ENCODE results near the gene RIPK1.
A peak's percentile ranks its signal among the peaks of the same experiment; 100 is the strongest.
"Not testable (repeated sequence)": the region's sequence is repeated elsewhere in the genome, so short reads cannot be mapped to it uniquely, and the experiment has no call there.

The RIPK1 gene

GRCh38 chr6:3068329-3069214 is at the start of gene RIPK1:
TSS of gene RIPK1 (plus strand) at chr6:3068494. CDS start at chr6:3076824, 8,330 bp downstream.
- Histone ChIP-seq H3K9ac (ENCODE audit: low read length) (peak within 1 kb of the TSS; percentile 92), H3K9me2 (replicated peaks; ENCODE audit: insufficient read depth, low read length) (no peaks in the 10 kb centered on the region), H4K20me1 (ENCODE audit: low read depth, low read length) (no peaks in the 10 kb centered on the region), H3K4me2 (ENCODE audit: low read depth, low read length, poor library complexity, severe bottlenecking) (peak within 1 kb of the TSS; percentile 75), H3K27ac (ENCODE audit: low read depth, low read length) (peak within 1 kb of the TSS; percentile 91), H3K27me3 (ENCODE audit: low read length) (no peaks in the 10 kb centered on the region), H3F3A (ENCODE audit: insufficient read depth) (peaks cover 45% of the 10 kb centered on the region), H2AFZ (ENCODE audit: low read depth, low read length, severe bottlenecking) (peak within 1 kb of the TSS; percentile 87), H3K4me3 (ENCODE audit: insufficient read depth, low read length, poor library complexity, severe bottlenecking) (peak within 1 kb of the TSS; percentile 63), H3K36me3 (ENCODE audit: low read length) (no peaks in the 10 kb centered on the region), H3K9me3 (ENCODE audit: insufficient read depth, low read length) (no peaks in the 10 kb centered on the region), H3K79me2 (ENCODE audit: insufficient read depth, low read length) (peaks cover 42% of the 10 kb centered on the region)
- TF ChIP-seq CTCF (IDR thresholded peaks at IDR 0.05; ENCODE audit: insufficient read depth, low read length, poor library complexity, severe bottlenecking): peak; percentile 45
- TF ChIP-seq EZH2phosphoT487 (conservative IDR thresholded peaks at IDR 0.05; ENCODE audit: low read length): no peak

- Histone ChIP-seq H3K4me3 (ENCODE audit: insufficient read depth, low read length, poor library complexity, severe bottlenecking) (no peak overlapping the region), H3K9me3 (ENCODE audit: insufficient read depth, low read length) (no peaks in the 10 kb centered on the region), H3K9me2 (replicated peaks; ENCODE audit: insufficient read depth, low read length) (no peaks in the 10 kb centered on the region), H2AFZ (ENCODE audit: low read depth, low read length, severe bottlenecking) (no peak overlapping the region), H3K27ac (ENCODE audit: low read depth, low read length) (peak overlapping the region; percentile 24; the same call in 1 of the 2 replicates), H3K27me3 (ENCODE audit: low read length) (no peaks in the 10 kb centered on the region), H3K79me2 (ENCODE audit: insufficient read depth, low read length) (peaks cover 40% of the 10 kb centered on the region), H4K20me1 (ENCODE audit: low read depth, low read length) (no peaks in the 10 kb centered on the region), H3K4me2 (ENCODE audit: low read depth, low read length, poor library complexity, severe bottlenecking) (peak overlapping the region; percentile 4), H3K9ac (ENCODE audit: low read length) (no peak overlapping the region), H3F3A (ENCODE audit: insufficient read depth) (peaks cover 38% of the 10 kb centered on the region), H3K36me3 (ENCODE audit: low read length) (peaks cover 10% of the 10 kb centered on the region; the same call in 1 of the 2 replicates)
- TF ChIP-seq EZH2phosphoT487 (conservative IDR thresholded peaks at IDR 0.05; ENCODE audit: low read length) (no peak), CTCF (IDR thresholded peaks at IDR 0.05; ENCODE audit: insufficient read depth, low read length, poor library complexity, severe bottlenecking) (no peak)
Measured at GRCh38 chr6:3019065-3019464, 49.2 kb upstream of the RIPK1 start.

GRCh38 chr6:3019749-3020320 is 48.5 kb upstream of the RIPK1 start:
- Histone ChIP-seq H3K36me3 (ENCODE audit: low read length) (peaks cover 10% of the 10 kb centered on the region; the same call in 1 of the 2 replicates), H3F3A (ENCODE audit: insufficient read depth) (peaks cover 42% of the 10 kb centered on the region), H4K20me1 (ENCODE audit: low read depth, low read length) (no peaks in the 10 kb centered on the region), H3K9me3 (ENCODE audit: insufficient read depth, low read length) (no peaks in the 10 kb centered on the region), H3K27me3 (ENCODE audit: low read length) (no peaks in the 10 kb centered on the region), H3K79me2 (ENCODE audit: insufficient read depth, low read length) (peaks cover 45% of the 10 kb centered on the region), H3K9me2 (replicated peaks; ENCODE audit: insufficient read depth, low read length) (no peaks in the 10 kb centered on the region), H2AFZ (ENCODE audit: low read depth, low read length, severe bottlenecking) (no peak overlapping the region), H3K4me3 (ENCODE audit: insufficient read depth, low read length, poor library complexity, severe bottlenecking) (no peak overlapping the region), H3K9ac (ENCODE audit: low read length) (no peak overlapping the region), H3K27ac (ENCODE audit: low read depth, low read length) (peak overlapping the region; percentile 24; the same call in 1 of the 2 replicates), H3K4me2 (ENCODE audit: low read depth, low read length, poor library complexity, severe bottlenecking) (peak overlapping the region; percentile 23)
- no peak for TF ChIP-seq CTCF (IDR thresholded peaks at IDR 0.05; ENCODE audit: insufficient read depth, low read length, poor library complexity, severe bottlenecking)
- no peak for TF ChIP-seq EZH2phosphoT487 (conservative IDR thresholded peaks at IDR 0.05; ENCODE audit: low read length)

- not testable (repeated sequence) for H4K20me1 ChIP-seq (ENCODE audit: low read depth, low read length); H3K27me3 ChIP-seq (ENCODE audit: low read length); H2AFZ ChIP-seq (ENCODE audit: low read depth, low read length, severe bottlenecking); H3K36me3 ChIP-seq (ENCODE audit: low read length); H3K4me3 ChIP-seq (ENCODE audit: insufficient read depth, low read length, poor library complexity, severe bottlenecking); H3K9me3 ChIP-seq (ENCODE audit: insufficient read depth, low read length); H3K9me2 ChIP-seq (replicated peaks; ENCODE audit: insufficient read depth, low read length); H3K9ac ChIP-seq (ENCODE audit: low read length)
- H3K4me2 ChIP-seq (ENCODE audit: low read depth, low read length, poor library complexity, severe bottlenecking): peak overlapping the region; percentile 23
- H3F3A ChIP-seq (ENCODE audit: insufficient read depth): peaks cover 53% of the 10 kb centered on the region
- peaks cover 45% of the 10 kb centered on the region for H3K79me2 ChIP-seq (ENCODE audit: insufficient read depth, low read length)
- H3K27ac ChIP-seq (ENCODE audit: low read depth, low read length): peak overlapping the region; percentile 21; the same call in 1 of the 2 replicates
Measured at GRCh38 chr6:3020976-3021598, 47.2 kb upstream of the RIPK1 start.

Measured in SU-DHL-6 (cell line).